K562 (cell line): ENCODE results near the gene DDX11. TPM values are rescaled to one million over a fixed set of nuclear protein-coding genes. Genes with fewer than 3 reads are reported as not detected.

ENCODE experiments used
- E2F6 ChIP-seq, 2 experiments: IDR thresholded peaks; 2 replicates each; pipeline ENCODE4 v1.6.1; 2011; ENCODE audit warnings: borderline replicate concordance in 1 of 2, control low read depth in 1 of 2, low read depth in 1 of 2, low read length in 1 of 2, mild to moderate bottlenecking in 1 of 2, mixed read lengths in 1 of 2, moderate library complexity in 1 of 2; ENCODE audit not compliant: insufficient read depth in 1 of 2, insufficient read length in 1 of 2, poor library complexity in 1 of 2, severe bottlenecking in 1 of 2; ENCODE audit errors: extremely low read depth in 1 of 2
- PBX2 ChIP-seq, 2 experiments: IDR thresholded peaks in 1 of 2; conservative IDR thresholded peaks in 1 of 2; 2 replicates each; pipeline ENCODE4 v1.6.1; 2016; ENCODE audit warnings: low read depth in 2 of 2, mild to moderate bottlenecking in 1 of 2, missing compliant biosample characterization in 1 of 2, missing genetic modification characterization in 1 of 2, moderate library complexity in 1 of 2
- PTBP1 ChIP-seq: fragments of 200-400 bp; formaldehyde crosslinking; IDR thresholded peaks from 2 replicates; pipeline ENCODE4 v1.6.1; 2017; ENCODE audit warnings: low read depth, low read length
- ZBTB7A ChIP-seq: IDR thresholded peaks from 2 replicates; pipeline ENCODE4 v1.6.1; 2011; ENCODE audit warnings: low read depth, mild to moderate bottlenecking, low read length, moderate library complexity, borderline replicate concordance; ENCODE audit not compliant: control insufficient read depth
- ZNF76 ChIP-seq: fragments of 250-450 bp; sonication (Bioruptor Pico); IDR thresholded peaks from 2 replicates; pipeline ENCODE4 v1.4.0; 2020; ENCODE audit warnings: mild to moderate bottlenecking, moderate library complexity, borderline replicate concordance
- polyA plus RNA-seq, 8 experiments: library from polyadenylated mRNA; depleted of rRNA in 4 of 8; stranded (reverse) in 5 of 8; unstranded in 3 of 8; fragments of >200 nt; fragmentation: Nextera tagmentation in 2 of 8; fragmentation: Illumina TruSeq in 1 of 8; extraction: Ambion mirVana in 2 of 8; extraction: Trizol in 1 of 8; gene quantifications; 2 replicates each; pipeline versions ENCODE4 v1.2.1 to v1.2.3, GENCODE V29; 2011 to 2014; ENCODE audit warnings: inconsistent platforms in 1 of 8, missing spikeins in 1 of 8
- total RNA-seq, 7 experiments: library from RNA; depleted of rRNA in 6 of 7; stranded (reverse); fragments of >200 nt in 6 of 7; fragmentation: Illumina TruSeq in 2 of 7; extraction: Trizol in 2 of 7; gene quantifications; 2 replicates each; pipeline versions ENCODE4 v1.2.1 to v1.2.3, GENCODE V29; 2011 to 2021; ENCODE audit warnings: low replicate concordance in 1 of 7

Gene DDX11
- total and polyA plus RNA-seq, 9 of the 15 experiments (the other 6 are each of a cell fraction or from before 2014, with no cell fraction given): 3.6 to 93.2 (median 42.5) TPM

- TF ChIP-seq PBX2 (CRISPR knock-in tag; IDR thresholded peaks at IDR 0.05; ENCODE audit: low read depth) (no peak), PBX2 (tag; conservative IDR thresholded peaks at IDR 0.05; ENCODE audit: low read depth) (no peak), PTBP1 (no peak), E2F6 (IDR thresholded peaks at IDR 0.05; ENCODE audit: borderline replicate concordance in 1 of 2, extremely low read depth in 1 of 2, insufficient read depth in 1 of 2, insufficient read length in 1 of 2, low read depth in 1 of 2, low read length in 1 of 2, poor library complexity in 1 of 2, severe bottlenecking in 1 of 2) (peak; percentile 61 to 93), ZBTB7A (peak; percentile 42; the same call in 1 of the 2 replicates), ZNF76 (CRISPR knock-in tag) (no peak)
Observed at GRCh38 chr12:31118347-31119191, 44.9 kb downstream of the DDX11 start (continued).
